Keratinocyte (primary cell): Measurements from ENCODE around the gene ARHGDIA.

Source experiments
- EZH2 ChIP-seq: IDR thresholded peaks from one replicate; pipeline ENCODE4 v1.6.1; 2012; ENCODE audit warnings: inconsistent platforms, mild to moderate bottlenecking, low read length, moderate library complexity
- TF ChIP-seq, protein P1 (sequence below), 3 experiments: IDR thresholded peaks in 1 of 3; conservative IDR thresholded peaks in 1 of 3; optimal IDR thresholded peaks in 1 of 3; 2 replicates in 2 of 3; 3 replicates in 1 of 3; pipeline versions ENCODE3 to v1.5.1; 2011; ENCODE audit warnings: low read length in 3 of 3, mild to moderate bottlenecking in 3 of 3, moderate library complexity in 2 of 3, control low read depth in 1 of 3, inconsistent platforms in 1 of 3; ENCODE audit not compliant: insufficient read depth in 2 of 3; ENCODE audit errors: extremely low read depth in 1 of 3

DNA sequence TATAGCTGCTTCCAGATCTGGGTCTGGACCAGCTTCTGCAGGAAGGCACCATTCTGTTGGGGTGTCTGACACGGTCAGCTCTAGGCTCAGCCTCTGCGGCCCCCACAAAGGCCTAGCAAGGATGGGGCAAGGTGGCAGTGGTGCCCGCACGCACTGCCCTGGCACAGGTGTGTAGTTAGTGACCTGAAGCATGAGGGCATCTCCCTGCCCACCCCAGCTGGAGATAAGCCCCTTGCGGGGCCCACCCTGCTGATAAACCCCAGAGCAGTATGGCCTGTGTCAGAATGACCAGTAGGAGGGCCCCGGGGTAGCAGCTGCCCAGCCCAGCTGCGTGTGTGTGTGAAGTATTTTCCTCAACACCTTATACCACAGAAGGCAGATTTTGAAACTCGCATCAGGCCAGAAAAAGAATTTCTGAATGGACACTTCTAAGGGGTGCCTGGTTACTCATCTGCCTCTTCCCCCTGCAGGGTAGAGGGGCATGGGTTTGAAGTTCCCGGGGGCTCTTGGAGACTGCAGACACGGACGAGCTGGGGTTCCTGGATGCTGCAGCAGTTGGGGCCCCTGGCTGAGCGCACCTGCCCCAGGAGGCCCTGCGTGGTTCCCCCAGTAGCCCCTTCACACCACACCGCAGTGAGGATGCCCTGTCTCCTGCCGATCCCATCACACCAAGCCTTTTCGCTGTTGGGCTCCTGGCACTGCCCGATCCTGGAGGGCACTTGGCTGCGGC, 4.5 kb downstream of the ARHGDIA start:
- TF ChIP-seq, protein P1, sequence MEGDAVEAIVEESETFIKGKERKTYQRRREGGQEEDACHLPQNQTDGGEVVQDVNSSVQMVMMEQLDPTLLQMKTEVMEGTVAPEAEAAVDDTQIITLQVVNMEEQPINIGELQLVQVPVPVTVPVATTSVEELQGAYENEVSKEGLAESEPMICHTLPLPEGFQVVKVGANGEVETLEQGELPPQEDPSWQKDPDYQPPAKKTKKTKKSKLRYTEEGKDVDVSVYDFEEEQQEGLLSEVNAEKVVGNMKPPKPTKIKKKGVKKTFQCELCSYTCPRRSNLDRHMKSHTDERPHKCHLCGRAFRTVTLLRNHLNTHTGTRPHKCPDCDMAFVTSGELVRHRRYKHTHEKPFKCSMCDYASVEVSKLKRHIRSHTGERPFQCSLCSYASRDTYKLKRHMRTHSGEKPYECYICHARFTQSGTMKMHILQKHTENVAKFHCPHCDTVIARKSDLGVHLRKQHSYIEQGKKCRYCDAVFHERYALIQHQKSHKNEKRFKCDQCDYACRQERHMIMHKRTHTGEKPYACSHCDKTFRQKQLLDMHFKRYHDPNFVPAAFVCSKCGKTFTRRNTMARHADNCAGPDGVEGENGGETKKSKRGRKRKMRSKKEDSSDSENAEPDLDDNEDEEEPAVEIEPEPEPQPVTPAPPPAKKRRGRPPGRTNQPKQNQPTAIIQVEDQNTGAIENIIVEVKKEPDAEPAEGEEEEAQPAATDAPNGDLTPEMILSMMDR (optimal IDR thresholded peaks at IDR 0.05 in 1 of 3, IDR thresholded peaks at IDR 0.05 in 1 of 3, conservative IDR thresholded peaks at IDR 0.05 in 1 of 3; ENCODE audit: extremely low read depth in 1 of 3, insufficient read depth in 2 of 3, low read length in 3 of 3), result no peak
- TF ChIP-seq EZH2, result no peak
